AG09319 (cell line): ENCODE data around the gene USP3.

Source experiments
- DNase-seq: peaks from one replicate; pipeline ENCODE4 v3.0.0-alpha.2; 2010; ENCODE audit warnings: low read depth; ENCODE audit errors: extremely low read depth
- TF ChIP-seq, protein P1 (sequence below): IDR thresholded peaks from 2 replicates; pipeline ENCODE4 v1.5.1; 2011; ENCODE audit warnings: low read depth, mild to moderate bottlenecking, inconsistent platforms, low read length, moderate library complexity

USP3 gene

GRCh38 chr15:63512148-63512547 is 7.8 kb downstream of the USP3 start:
- TF ChIP-seq, protein P1, sequence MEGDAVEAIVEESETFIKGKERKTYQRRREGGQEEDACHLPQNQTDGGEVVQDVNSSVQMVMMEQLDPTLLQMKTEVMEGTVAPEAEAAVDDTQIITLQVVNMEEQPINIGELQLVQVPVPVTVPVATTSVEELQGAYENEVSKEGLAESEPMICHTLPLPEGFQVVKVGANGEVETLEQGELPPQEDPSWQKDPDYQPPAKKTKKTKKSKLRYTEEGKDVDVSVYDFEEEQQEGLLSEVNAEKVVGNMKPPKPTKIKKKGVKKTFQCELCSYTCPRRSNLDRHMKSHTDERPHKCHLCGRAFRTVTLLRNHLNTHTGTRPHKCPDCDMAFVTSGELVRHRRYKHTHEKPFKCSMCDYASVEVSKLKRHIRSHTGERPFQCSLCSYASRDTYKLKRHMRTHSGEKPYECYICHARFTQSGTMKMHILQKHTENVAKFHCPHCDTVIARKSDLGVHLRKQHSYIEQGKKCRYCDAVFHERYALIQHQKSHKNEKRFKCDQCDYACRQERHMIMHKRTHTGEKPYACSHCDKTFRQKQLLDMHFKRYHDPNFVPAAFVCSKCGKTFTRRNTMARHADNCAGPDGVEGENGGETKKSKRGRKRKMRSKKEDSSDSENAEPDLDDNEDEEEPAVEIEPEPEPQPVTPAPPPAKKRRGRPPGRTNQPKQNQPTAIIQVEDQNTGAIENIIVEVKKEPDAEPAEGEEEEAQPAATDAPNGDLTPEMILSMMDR: no peak
- DNase-seq: no peak

- DNase-seq: no peak
- TF ChIP-seq, protein P1: no peak
Measured at GRCh38 chr15:63513271-63513670, 8.9 kb downstream of the USP3 start.

- DNase-seq: no peak
- TF ChIP-seq, protein P1: no peak
Measured at GRCh38 chr15:63513728-63514127, 9.3 kb downstream of the USP3 start.

- TF ChIP-seq, protein P1: no peak
- DNase-seq: peak; percentile 60
Measured at GRCh38 chr15:63514531-63514943, 10.1 kb downstream of the USP3 start.

- no peak for DNase-seq
- TF ChIP-seq, protein P1: no peak
Measured at GRCh38 chr15:63517202-63517601, 12.8 kb downstream of the USP3 start.

GRCh38 chr15:63517628-63518027 is 13.2 kb downstream of the USP3 start:
- no peak for DNase-seq
- TF ChIP-seq, protein P1: no peak

- no peak for DNase-seq
- TF ChIP-seq, protein P1: no peak
Measured at GRCh38 chr15:63519041-63519440, 14.6 kb downstream of the USP3 start.
